Loucy (cell line): ENCODE data around the gene ATP11A.

ENCODE experiments used
- H2AFZ ChIP-seq: fragments of 200-600 bp; sonication (generic); 2 replicates; pipeline ENCODE4 v1.6.0; 2016; ENCODE audit warnings: antibody characterized with exemption, mild to moderate bottlenecking, low read length, moderate library complexity
- H3F3A ChIP-seq: fragments of 200-600 bp; 2 replicates; pipeline ENCODE4 v1.6.0; 2016; ENCODE audit warnings: antibody characterized with exemption, low read depth, mild to moderate bottlenecking
- H3K27me3 ChIP-seq: fragments of 200-600 bp; sonication (generic); 2 replicates; pipeline ENCODE4 v1.6.1; 2014; ENCODE audit warnings: low read length, mild to moderate bottlenecking; ENCODE audit not compliant: insufficient read depth, poor library complexity, severe bottlenecking
- H3K36me3 ChIP-seq: fragments of 200-600 bp; sonication (generic); 2 replicates; pipeline ENCODE4 v1.6.1; 2016; ENCODE audit warnings: low read length; ENCODE audit not compliant: insufficient read depth
- H3K4me1 ChIP-seq: fragments of 200-600 bp; sonication (generic); 2 replicates; pipeline ENCODE4 v1.5.1; 2014; ENCODE audit warnings: low read length, mild to moderate bottlenecking; ENCODE audit not compliant: insufficient read depth, poor library complexity, severe bottlenecking
- H3K4me2 ChIP-seq: fragments of 200-600 bp; sonication (generic); 2 replicates; pipeline ENCODE4 v1.6.0; 2014; ENCODE audit warnings: antibody characterized with exemption, low read length, low read depth, mild to moderate bottlenecking; ENCODE audit not compliant: poor library complexity, severe bottlenecking
- H3K4me3 ChIP-seq: fragments of 200-600 bp; sonication (generic); 2 replicates; pipeline ENCODE4 v1.5.1; 2014; ENCODE audit warnings: low read length, mild to moderate bottlenecking, mixed read lengths; ENCODE audit not compliant: poor library complexity, severe bottlenecking
- H3K79me2 ChIP-seq: fragments of 200-600 bp; sonication (generic); 2 replicates; pipeline ENCODE4 v1.6.1; 2014; ENCODE audit warnings: low read length; ENCODE audit not compliant: insufficient read depth
- H3K9ac ChIP-seq: fragments of 200-600 bp; sonication (generic); 2 replicates; pipeline ENCODE4 v1.6.0; 2014; ENCODE audit warnings: mild to moderate bottlenecking, low read depth, low read length, moderate library complexity; ENCODE audit not compliant: poor library complexity, severe bottlenecking
- H3K9me2 ChIP-seq: fragments of 200-600 bp; sonication (generic); replicated peaks from 2 replicates; pipeline ENCODE4 v1.6.1; 2016; ENCODE audit warnings: low read depth, low read length, mixed read lengths
- H3K9me3 ChIP-seq: fragments of 200-600 bp; sonication (generic); 2 replicates; pipeline ENCODE4 v1.6.1; 2014; ENCODE audit warnings: mild to moderate bottlenecking, antibody characterized with exemption, low read length, low read depth; ENCODE audit not compliant: insufficient read depth
- H4K20me1 ChIP-seq: fragments of 200-600 bp; sonication (generic); 2 replicates; pipeline ENCODE4 v1.6.0; 2014; ENCODE audit warnings: antibody characterized with exemption, low read length, mild to moderate bottlenecking; ENCODE audit not compliant: insufficient read depth, poor library complexity, severe bottlenecking
- CTCF ChIP-seq: fragments of 200-600 bp; sonication (generic); conservative IDR thresholded peaks from 2 replicates; pipeline ENCODE4 v1.5.1; 2014; ENCODE audit warnings: mild to moderate bottlenecking, antibody characterized with exemption, low read length
- EZH2phosphoT487 ChIP-seq: fragments of 200-600 bp; IDR thresholded peaks from 2 replicates; pipeline ENCODE4 v1.6.1; 2018; ENCODE audit warnings: antibody characterized with exemption, mild to moderate bottlenecking, moderate library complexity, borderline replicate concordance

ATP11A gene

GRCh38 chr13:112790735-112791641 is 101.2 kb downstream of the ATP11A start:
- Histone ChIP-seq H3K4me1 (no peaks in the 10 kb centered on the region), H3K79me2 (no peaks in the 10 kb centered on the region), H3K4me2 (no peak overlapping the region), H2AFZ (no peak overlapping the region), H4K20me1 (no peaks in the 10 kb centered on the region), H3K4me3 (no peak overlapping the region), H3K9me3 (no peaks in the 10 kb centered on the region), H3K36me3 (peaks cover 10% of the 10 kb centered on the region; the same call in 1 of the 2 replicates), H3K27me3 (no peaks in the 10 kb centered on the region), H3F3A (no peaks in the 10 kb centered on the region), H3K9me2 (no peaks in the 10 kb centered on the region), H3K9ac (no peak overlapping the region)
- TF ChIP-seq CTCF (no peak), EZH2phosphoT487 (no peak)

- no peak for TF ChIP-seq CTCF
- no peak for TF ChIP-seq EZH2phosphoT487
- no peaks in the 10 kb centered on the region for H3F3A ChIP-seq
- H4K20me1 ChIP-seq = no peaks in the 10 kb centered on the region
- no peak overlapping the region for H3K4me3 ChIP-seq
- no peak overlapping the region for H3K4me2 ChIP-seq
- no peaks in the 10 kb centered on the region for H3K9me3 ChIP-seq
- no peaks in the 10 kb centered on the region for H3K27me3 ChIP-seq
- H3K79me2 ChIP-seq = no peaks in the 10 kb centered on the region
- no peak overlapping the region for H3K9ac ChIP-seq
- H3K4me1 ChIP-seq = no peaks in the 10 kb centered on the region
- peaks cover 10% of the 10 kb centered on the region; the same call in 1 of the 2 replicates for H3K36me3 ChIP-seq
- H2AFZ ChIP-seq = no peak overlapping the region
- no peaks in the 10 kb centered on the region for H3K9me2 ChIP-seq
These were observed 102.0 kb downstream of the ATP11A start for GRCh38 chr13:112791663-112792440.

GRCh38 chr13:112792511-112792910 is 102.7 kb downstream of the ATP11A start:
- Histone ChIP-seq H3K4me2 (no peak overlapping the region), H3K4me1 (no peaks in the 10 kb centered on the region)

More at GRCh38 chr13:112792511-112792910, 102.7 kb downstream of the ATP11A start:
- H3K27me3 ChIP-seq = no peaks in the 10 kb centered on the region
- TF ChIP-seq EZH2phosphoT487 (no peak), CTCF (no peak)
- H3K36me3 ChIP-seq = peaks cover 10% of the 10 kb centered on the region; the same call in 1 of the 2 replicates
- no peak overlapping the region for H3K4me3 ChIP-seq
- no peak overlapping the region for H3K9ac ChIP-seq
- no peaks in the 10 kb centered on the region for H3F3A ChIP-seq
- no peaks in the 10 kb centered on the region for H3K9me3 ChIP-seq
- no peaks in the 10 kb centered on the region for H4K20me1 ChIP-seq
- no peak overlapping the region for H2AFZ ChIP-seq
- H3K79me2 ChIP-seq = no peaks in the 10 kb centered on the region
- H3K9me2 ChIP-seq = no peaks in the 10 kb centered on the region
